GM13976 (cell line): ENCODE results near the gene STEEP1.

Experiments used
- DNase-seq: peaks from one replicate; pipeline ENCODE4 v3.0.0; 2012; ENCODE audit warnings: low spot score
- in situ Hi-C: fragments of 300-500 bp; cut with MboI; formaldehyde crosslinking; loops from one replicate; pipeline ENCODE4 v1.12.0; 2022; ENCODE audit warnings: low sequenced_read_pairs, mixed read lengths, inconsistent platforms; ENCODE audit not compliant: unreplicated experiment
- TF ChIP-seq, protein P1 (sequence below): IDR thresholded peaks from 2 replicates; pipeline ENCODE4 v1.5.1; 2012; ENCODE audit warnings: borderline replicate concordance, mild to moderate bottlenecking; ENCODE audit not compliant: insufficient read depth; ENCODE audit errors: extremely low read depth, missing control alignments, control extremely low read depth

STEEP1 gene

DNA sequence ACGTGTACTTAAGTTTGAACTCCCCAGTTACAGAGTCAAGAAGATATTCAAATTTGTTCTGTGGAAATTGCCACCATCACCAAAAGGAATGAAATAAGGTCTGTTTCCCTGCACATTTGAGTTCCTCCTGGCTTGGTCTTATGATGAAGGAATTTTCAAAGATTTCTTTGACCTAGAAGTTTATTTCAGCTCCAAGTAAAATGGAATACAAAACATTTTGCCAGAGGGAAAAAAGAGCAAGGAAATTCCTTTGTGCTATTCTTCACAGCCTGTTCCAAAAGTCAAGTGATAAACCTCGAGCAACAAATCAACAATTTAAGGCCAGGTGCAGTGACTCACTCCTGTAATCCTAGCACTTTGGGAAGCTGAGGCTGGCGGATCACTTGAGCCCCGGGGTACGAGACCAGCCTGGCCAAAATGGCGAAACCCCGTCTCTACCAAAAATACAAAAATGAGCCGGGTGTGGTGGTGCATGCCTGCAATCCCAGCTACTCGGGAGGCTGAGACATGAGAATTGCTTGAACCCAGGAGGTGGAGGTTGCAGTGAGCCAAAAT lies 37.6 kb upstream of the STEEP1 start:
- TF ChIP-seq, protein P1, sequence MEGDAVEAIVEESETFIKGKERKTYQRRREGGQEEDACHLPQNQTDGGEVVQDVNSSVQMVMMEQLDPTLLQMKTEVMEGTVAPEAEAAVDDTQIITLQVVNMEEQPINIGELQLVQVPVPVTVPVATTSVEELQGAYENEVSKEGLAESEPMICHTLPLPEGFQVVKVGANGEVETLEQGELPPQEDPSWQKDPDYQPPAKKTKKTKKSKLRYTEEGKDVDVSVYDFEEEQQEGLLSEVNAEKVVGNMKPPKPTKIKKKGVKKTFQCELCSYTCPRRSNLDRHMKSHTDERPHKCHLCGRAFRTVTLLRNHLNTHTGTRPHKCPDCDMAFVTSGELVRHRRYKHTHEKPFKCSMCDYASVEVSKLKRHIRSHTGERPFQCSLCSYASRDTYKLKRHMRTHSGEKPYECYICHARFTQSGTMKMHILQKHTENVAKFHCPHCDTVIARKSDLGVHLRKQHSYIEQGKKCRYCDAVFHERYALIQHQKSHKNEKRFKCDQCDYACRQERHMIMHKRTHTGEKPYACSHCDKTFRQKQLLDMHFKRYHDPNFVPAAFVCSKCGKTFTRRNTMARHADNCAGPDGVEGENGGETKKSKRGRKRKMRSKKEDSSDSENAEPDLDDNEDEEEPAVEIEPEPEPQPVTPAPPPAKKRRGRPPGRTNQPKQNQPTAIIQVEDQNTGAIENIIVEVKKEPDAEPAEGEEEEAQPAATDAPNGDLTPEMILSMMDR = no peak
- in situ Hi-C loops = no loop called here
- no peak for DNase-seq

DNA sequence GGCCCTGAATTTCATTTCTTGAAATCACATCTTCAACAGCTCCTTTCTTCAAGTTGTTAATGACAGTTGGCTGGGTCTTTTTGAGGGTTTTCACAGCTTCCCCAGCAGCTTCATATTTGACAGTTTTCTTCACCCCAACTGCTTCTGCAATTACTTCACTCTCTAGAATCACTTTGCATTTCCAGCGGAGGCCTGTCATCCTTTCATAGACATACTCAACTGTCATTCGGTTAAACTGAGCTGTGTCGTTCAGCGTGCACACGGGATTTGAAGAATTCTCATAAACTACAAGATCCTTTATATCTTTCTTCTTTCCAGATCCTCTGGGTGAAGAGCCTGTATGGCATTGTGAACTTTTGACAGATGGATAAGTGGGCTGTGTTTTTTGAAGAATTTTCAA lies 24.6 kb upstream of the STEEP1 start:
- in situ Hi-C loops = no loop called here
- no peak for DNase-seq
- TF ChIP-seq, protein P1 = no peak

DNA sequence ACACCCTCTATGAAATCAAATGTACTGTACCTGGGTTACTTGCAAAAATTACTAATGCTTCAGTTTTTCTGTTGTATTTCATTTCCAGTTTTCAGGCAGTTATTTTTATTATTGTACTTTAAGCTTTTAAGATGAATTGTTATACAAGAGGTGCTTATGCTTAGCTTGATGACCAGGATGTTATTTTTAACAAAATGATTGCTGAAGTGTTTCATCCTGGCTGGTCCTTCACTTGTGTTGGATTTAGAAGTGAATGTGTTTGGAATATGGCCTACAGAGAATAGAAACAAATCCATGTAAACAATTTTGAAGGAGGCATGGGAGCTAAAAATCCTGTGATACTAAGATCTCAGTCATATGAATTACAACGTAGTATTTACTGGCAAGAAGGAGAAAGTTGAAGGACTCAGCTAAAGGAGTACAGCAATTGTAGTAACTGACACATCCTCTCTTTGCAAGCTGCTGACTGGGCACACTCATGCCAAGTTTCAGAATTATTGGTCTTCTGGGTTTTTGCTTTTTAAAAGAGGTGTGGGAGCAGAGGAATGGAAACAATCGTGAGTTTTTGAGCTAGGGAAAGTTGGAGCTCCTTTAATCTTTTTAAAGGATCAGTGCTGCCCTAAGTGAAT lies 18.3 kb upstream of the STEEP1 start:
- in situ Hi-C loops = no loop called here
- DNase-seq = no peak
- TF ChIP-seq, protein P1 = no peak

DNA sequence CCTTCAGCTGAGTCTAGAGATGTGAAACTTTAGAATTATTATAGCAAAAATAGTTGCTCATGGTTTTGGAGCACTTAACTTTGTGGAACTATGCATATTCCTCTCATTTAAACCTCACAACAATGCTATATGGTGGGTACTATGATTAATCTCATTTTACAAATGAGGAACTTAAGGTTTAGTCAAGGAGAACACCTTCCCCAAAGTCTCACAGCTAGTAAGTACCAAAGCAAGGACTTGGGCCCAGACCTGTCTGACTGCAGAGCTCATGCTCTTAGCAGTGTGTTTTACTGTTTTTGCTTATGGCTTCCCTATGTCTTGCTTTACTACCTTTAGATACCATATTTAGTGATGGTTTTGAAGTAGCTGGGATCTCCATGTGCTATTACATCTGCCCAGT lies 14.2 kb upstream of the STEEP1 start:
- in situ Hi-C loops = no loop called here
- TF ChIP-seq, protein P1 = no peak
- DNase-seq = no peak

DNA sequence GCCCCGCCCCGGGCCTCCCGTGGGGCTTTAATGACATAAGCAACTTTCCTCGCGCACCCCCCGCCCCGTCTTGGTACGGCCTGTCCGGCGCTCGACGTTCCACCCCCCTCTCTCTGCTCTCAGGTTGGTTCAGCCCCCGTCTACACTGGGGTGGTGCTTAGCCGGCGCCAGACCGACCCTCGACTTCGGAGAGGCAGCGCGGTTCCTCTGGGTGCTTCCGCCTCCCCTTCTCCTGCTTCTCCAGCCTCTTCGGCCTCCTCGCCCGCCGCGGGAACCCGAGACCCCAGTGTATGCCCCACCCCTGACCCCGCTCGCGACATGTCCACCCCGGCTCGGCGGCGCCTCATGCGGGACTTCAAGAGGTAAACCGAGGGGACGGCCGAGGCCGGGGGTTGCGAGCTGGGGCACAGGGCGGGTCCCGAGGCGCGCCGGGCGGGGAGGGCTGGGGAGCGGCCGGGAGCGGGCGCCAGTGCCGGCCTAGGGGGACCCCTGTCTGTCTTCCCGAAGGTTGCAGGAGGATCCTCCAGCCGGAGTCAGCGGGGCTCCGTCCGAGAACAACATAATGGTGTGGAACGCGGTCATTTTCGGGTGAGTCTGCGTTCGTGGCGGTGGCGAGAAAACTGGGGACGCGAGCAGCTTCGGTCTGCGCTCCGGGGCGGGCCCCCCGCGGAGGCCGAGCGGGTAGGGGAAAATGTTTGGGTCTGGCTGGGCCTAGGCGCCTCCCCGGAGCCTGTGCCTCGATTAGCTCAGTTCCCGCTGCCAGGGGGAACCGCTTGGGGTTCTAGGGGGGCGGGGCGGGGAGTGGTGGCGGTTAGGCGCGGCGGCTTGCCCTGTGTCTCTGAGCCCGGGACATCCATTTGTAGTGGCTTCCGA lies 9.4 kb upstream of the STEEP1 start, which contains the start of gene UBE2A:
UBE2A (plus strand) TSS at position 170 of the 873 bp plus-strand sequence; CDS start at position 319, 149 bp downstream.
- in situ Hi-C loops = no loop called here
- DNase-seq = peak; percentile 92
- TF ChIP-seq, protein P1 = peak; percentile 44

DNA sequence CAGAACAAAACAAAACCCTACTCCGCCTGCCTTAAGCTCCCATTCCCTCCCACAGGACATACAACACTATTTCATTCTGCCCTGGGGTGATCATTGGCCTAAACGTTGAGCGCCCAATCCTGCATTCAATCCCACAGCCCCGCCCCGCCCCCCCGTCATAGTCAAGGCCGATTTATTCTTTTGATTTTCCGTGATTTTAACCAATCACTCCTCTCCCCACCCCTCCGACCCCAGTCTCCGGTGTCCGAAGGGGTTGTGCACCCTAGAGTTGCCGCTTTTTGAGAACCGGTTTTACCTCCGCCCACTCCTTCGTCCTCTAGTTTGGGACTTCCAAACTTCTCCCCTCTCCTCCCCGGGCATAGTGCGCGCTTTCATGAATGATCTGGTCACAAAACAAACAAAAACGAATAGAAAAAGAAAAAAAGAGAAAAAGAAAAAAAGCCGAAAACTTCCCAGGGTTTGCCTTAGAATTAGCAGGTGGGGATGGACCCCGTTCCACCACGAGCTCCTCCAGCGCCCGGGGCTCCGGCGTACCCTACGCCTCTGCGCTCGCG lies 8.7 kb upstream of the STEEP1 start:
- TF ChIP-seq, protein P1 = no peak
- peak; percentile 35 for DNase-seq
- in situ Hi-C loops = no loop called here
